ENCODE results near the gene UBE4B.
"Not testable (repeated sequence)": the region's sequence is repeated elsewhere in the genome, so short reads cannot be mapped to it uniquely, and the experiment has no call there.

The UBE4B gene

DNA sequence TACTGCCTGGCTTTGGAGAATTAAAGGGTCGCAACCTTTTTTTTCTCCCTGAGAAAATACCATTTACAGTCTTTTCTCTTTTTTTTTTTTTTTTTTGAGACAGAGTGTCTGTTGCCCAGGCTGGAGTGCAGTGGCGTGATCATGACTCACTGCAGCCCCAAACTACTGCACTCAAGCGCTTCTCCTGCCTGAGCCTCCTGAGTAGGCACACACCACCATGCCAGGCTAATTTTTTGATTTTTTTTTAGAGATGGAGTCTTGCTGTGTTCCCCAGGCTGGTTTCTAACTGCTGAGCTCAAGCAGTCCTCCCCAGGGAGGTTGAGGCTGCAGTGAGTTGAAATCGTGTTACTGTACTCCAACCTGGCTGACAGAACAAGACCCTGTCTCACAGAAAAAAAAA, 24.6 kb downstream of the UBE4B start:
- no peak for ATAC-seq
- no peak for DNase-seq
- no peak overlapping the region for H3K27ac Mint-ChIP-seq
- peaks cover 5% of the 10 kb centered on the region for H3K4me1 Mint-ChIP-seq
- H3K9me3 Mint-ChIP-seq: no peaks in the 10 kb centered on the region
- H3K4me3 Mint-ChIP-seq: no peak overlapping the region
- H3K27me3 Mint-ChIP-seq: no peaks in the 10 kb centered on the region

DNA sequence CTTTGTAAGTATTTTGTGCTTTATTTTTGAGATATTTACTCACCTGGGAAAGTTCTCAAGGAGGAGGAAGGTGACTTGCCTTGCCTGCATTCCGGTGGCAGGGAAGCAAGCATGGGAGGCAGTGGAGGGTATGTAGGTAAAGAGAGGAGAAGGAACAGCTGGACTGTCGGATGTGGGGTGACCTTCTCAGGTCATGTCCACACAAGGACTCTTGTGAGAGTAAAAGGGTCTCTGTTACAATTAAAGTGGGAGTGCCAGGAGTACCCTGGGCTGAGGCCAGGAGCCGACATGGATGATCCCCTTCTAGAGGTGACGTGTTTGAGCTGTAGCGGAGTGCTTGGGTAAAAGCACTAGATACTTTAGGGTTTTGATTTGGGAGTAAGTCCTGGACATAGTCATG, 25.0 kb downstream of the UBE4B start:
- H3K9me3 Mint-ChIP-seq: no peaks in the 10 kb centered on the region
- peaks cover 5% of the 10 kb centered on the region for H3K4me1 Mint-ChIP-seq
- H3K27me3 Mint-ChIP-seq: no peaks in the 10 kb centered on the region
- ATAC-seq (no peak), DNase-seq (no peak)
- H3K27ac Mint-ChIP-seq: peak overlapping the region in 1 of 2 donors; percentile 83
- H3K4me3 Mint-ChIP-seq: no peak overlapping the region

DNA sequence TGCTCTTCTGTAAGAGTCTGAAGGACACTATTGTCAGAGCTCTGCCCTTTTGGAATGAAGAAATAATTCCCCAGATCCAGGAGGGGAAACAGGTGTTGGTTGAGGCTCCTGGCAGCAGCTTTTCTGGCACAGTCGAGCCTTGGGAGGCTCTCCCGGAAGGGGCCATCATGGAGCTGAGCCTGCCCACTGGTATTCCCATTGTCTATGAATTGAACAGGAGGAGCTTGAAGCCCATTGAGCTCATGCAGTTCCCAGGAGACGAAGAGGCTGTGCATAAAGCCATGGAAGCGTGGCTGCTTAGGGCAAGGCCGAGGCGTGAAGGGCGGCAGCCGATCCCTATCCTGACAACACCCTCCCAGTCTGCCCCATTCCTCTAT, 26.6 kb downstream of the UBE4B start:
- no peak for ATAC-seq
- no peaks in the 10 kb centered on the region for H3K9me3 Mint-ChIP-seq
- no peak overlapping the region for H3K27ac Mint-ChIP-seq
- DNase-seq: no peak
- H3K4me1 Mint-ChIP-seq: peaks cover 12% of the 10 kb centered on the region
- no peaks in the 10 kb centered on the region for H3K27me3 Mint-ChIP-seq
- no peak overlapping the region for H3K4me3 Mint-ChIP-seq

DNA sequence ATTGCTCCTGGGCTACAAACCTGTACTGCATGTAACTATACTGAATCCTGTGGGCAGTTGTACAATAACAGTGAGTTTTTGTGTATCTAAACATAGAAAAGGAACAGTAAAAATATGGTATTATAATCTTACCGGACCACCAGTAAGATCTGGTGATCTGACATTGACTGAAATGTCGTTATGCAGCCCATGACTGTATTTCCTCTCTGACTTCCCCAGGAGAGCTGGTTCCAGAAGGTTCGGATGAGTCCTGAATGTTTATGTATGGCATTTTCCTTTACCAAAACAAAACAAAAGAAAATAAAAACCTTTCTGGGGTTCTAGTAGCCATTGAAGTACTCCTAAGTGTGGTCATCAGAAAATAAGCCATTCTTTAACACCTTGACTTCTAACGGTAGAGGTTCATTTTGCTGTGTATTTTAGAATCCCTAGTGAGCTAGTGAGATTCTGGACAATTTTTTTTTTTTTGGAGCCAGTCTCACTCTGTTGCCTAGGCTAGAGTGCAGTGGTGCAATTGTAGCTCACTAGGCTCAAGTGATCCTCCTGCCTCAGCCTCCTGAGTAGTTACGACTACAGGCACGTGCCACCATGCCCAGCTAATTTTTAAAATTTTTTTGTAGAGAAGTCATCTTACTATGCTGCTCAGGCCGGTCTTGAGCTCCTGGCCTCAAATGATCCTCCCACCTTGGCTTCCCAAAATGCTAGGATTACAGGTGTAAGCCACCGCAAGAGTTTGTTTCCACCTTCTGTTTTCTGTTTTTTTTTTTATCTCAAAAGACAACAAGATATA, 27.7 kb downstream of the UBE4B start:
- Mint-ChIP-seq H3K9me3 (no peaks in the 10 kb centered on the region), H3K27me3 (no peaks in the 10 kb centered on the region), H3K4me1 (peaks cover 18% of the 10 kb centered on the region), H3K4me3 (no peak overlapping the region), H3K27ac (no peak overlapping the region)
- DNase-seq (no peak), ATAC-seq (no peak)

DNA sequence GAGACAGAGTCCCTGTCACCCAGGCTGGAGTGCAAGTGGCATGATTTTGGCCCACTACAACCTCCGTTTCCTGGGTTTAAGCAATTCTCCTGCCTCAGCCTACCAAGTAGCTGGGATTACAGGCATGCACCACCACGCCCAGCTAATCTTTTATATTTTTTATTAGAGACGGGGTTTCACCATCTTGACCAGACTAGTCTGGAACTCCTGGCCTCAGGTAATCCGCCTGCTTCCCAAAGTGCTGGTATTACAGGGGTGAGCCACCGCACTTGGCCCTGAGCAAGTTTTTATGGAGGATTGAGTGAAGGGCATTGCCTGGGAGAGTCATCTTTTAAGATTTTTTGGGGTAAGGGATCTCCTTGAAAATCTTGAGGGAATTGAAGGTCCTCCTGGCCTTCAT, 28.5 kb downstream of the UBE4B start:
- no peak overlapping the region for H3K27ac Mint-ChIP-seq

DNA sequence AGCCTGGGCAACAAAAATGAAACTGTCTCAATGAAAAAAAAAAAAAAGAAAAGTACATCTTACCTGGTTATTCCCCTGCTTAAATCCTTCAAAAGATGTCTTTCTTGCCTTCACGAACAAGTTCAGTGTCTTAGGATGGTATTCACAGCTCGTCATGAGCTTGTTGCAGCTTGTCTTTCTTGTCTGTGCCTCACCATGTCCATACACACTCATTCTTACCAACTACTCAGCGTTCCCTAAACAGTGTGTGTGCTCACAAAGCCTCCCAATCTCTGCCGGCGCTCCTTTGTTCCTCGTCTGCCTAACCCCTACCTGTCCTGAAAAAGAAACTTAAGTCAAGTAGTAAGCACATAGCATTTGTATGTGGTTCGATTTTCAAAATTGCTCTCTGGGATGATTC, 31.1 kb downstream of the UBE4B start:
- Mint-ChIP-seq H3K4me1 (peaks cover 18% of the 10 kb centered on the region), H3K27me3 (no peaks in the 10 kb centered on the region), H3K27ac (no peak overlapping the region), H3K4me3 (no peak overlapping the region), H3K9me3 (no peaks in the 10 kb centered on the region)
- ATAC-seq: no peak
- no peak for DNase-seq

More for the DNA sequence above, 28.5 kb downstream of the UBE4B start:
- no peak overlapping the region for H3K4me3 Mint-ChIP-seq
- H3K4me1 Mint-ChIP-seq: peaks cover 18% of the 10 kb centered on the region
- DNase-seq (no peak), ATAC-seq (no peak)
- H3K27me3 Mint-ChIP-seq: no peaks in the 10 kb centered on the region
- no peaks in the 10 kb centered on the region for H3K9me3 Mint-ChIP-seq

DNA sequence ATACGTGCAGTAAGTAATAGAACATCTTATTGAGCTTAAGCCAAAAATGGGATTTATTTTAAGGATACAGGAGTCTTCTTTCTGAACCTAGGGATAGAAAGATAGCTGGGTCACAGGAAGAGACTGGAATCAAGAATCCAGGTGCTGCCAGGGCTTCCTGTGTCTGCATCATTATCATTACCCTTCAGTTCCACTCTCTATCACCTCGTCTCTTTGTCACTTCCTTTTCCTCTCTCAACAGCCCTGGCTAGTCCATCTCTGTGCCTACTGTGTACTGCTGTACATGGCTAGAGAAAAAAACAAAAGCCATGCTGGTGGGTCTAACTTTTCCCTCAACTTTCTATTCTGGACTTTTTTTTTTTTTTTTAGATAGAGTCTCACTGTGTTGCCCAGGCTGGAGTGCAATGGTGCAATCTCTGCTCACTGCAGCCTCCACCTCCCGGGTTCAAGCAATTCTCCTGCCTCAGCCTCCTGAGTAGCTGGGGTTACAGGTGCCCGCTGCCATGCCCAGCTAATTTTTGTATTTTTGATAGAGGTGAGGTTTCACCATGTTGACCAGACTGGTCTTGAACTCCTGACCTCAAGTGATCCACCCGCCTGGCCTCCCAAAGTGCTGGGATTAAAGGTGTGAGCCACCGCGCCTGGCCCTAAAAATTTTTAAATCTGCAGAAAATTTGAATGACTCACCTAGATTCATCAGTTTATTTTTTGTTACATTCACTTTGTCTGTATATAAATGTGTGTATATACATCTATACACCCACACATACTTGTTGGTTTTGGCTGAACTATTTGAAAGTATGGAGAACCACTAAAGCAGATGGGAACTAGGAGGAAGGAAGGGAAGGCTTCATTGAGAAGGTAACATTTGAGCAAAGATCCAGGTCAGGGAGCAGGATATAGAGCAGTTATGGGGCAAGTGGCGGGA, 31.9 kb downstream of the UBE4B start:
- no peak for DNase-seq
- no peaks in the 10 kb centered on the region for H3K27me3 Mint-ChIP-seq

DNA sequence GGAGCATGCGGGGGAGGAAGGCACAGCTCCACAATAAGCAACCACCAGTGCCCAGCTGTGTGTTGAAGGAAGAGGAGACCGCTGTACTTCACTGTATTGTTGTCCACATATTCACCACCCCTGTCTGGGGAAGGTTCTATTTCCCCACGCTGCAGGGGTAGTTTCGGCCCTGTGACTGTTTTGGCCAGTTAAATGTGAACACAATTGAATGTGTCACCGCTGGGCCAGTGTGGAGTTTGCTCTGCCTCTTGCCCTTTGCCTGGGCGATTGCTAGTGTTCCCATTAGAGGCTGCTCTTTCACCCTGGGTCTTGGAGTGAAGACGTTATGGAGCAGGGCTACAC, 32.6 kb downstream of the UBE4B start:
- H3K4me1 Mint-ChIP-seq: peaks cover 18% of the 10 kb centered on the region
- no peaks in the 10 kb centered on the region for H3K27me3 Mint-ChIP-seq
- DNase-seq (no peak), ATAC-seq (no peak)
- no peaks in the 10 kb centered on the region for H3K9me3 Mint-ChIP-seq
- H3K27ac Mint-ChIP-seq: no peak overlapping the region
- no peak overlapping the region for H3K4me3 Mint-ChIP-seq

More for the DNA sequence above, 31.9 kb downstream of the UBE4B start:
- H3K4me1 Mint-ChIP-seq: peaks cover 18% of the 10 kb centered on the region
- no peaks in the 10 kb centered on the region for H3K9me3 Mint-ChIP-seq
- no peak for ATAC-seq
- H3K27ac Mint-ChIP-seq: peak overlapping the region in 1 of 2 donors; percentile 77
- H3K4me3 Mint-ChIP-seq: no peak overlapping the region

DNA sequence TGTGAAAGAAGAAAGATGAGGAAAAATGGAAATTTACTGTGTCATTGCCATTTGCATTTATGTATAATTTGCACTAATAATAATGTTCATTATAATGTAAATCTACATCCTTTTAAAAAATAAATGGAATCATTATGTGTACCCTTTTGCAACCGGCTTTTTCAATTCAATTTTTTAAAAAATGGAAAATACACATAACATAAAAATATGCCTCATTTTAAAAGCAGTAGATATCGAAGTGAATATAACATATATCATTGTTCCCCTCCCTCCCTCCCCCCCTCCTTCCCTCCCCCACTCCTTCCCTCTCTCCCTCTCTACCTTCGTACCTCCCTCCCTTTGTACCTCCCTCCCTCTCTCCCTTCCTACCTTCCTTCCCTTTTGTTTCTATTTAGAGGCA, 33.0 kb downstream of the UBE4B start:
- peaks cover 18% of the 10 kb centered on the region for H3K4me1 Mint-ChIP-seq

DNA sequence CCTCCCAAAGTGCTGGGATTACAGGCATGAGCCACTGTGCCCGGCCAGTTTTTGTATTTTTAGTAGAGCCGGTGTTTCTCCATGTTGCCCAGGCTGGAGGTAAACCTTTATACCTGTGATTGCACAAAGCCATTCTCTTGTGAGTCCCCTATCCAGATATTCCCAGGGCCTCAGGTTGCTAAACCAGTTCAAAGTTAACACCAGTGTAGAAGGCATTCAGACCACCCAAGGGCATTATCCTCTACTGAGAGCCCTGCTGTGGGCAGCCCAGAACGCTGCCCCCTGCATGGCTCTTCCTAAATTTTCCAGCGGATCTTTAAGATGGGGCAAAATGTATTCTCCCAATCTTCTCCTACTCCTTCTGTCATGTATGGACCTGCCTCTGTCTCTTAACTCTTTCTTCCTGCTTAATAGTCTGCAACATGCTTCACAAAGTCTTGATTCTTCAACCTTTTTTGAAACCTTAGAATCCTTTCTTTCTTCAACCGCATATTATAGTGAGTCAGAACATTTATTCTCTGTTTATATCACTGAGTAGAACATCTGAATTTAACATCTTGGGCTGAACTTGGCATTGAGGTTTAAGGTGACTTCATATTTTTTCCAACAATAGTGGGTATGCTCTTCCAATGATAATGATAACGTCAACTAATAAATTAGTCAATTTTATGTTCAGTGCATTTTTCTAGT, 36.0 kb downstream of the UBE4B start:
- H3K4me3 Mint-ChIP-seq: no peak overlapping the region
- no peak overlapping the region for H3K27ac Mint-ChIP-seq
- H3K9me3 Mint-ChIP-seq: no peaks in the 10 kb centered on the region
- ATAC-seq (no peak), DNase-seq (no peak)
- H3K27me3 Mint-ChIP-seq: no peaks in the 10 kb centered on the region
- peaks cover 17% of the 10 kb centered on the region for H3K4me1 Mint-ChIP-seq

More for the DNA sequence above, 33.0 kb downstream of the UBE4B start:
- ATAC-seq: no peak
- DNase-seq: no peak
- Mint-ChIP-seq H3K27ac (no peak overlapping the region), H3K27me3 (no peaks in the 10 kb centered on the region), H3K4me3 (no peak overlapping the region), H3K9me3 (no peaks in the 10 kb centered on the region)

DNA sequence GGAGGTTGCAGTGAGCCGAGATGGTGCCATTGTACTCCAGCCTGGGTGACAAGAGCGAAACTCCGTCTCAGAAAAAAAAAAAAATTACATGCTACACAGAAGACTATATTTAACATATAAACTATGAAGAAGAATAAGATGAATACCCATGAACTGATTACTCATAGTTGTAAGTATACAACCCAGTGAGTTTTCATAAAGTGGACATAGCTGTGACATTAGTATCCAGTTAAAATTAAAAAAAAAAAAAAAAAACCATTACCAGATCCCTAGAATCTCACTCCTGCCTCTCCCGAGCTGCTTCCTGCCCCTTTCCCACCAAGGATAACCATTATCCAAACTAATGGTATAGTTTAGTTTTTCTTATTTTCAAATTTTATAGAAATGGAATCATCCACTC, 37.4 kb downstream of the UBE4B start:
- DNase-seq (no peak), ATAC-seq (no peak)
- no peaks in the 10 kb centered on the region for H3K27me3 Mint-ChIP-seq
- no peak overlapping the region for H3K4me3 Mint-ChIP-seq
- no peaks in the 10 kb centered on the region for H3K9me3 Mint-ChIP-seq
- H3K27ac Mint-ChIP-seq: no peak overlapping the region
- peaks cover 20% of the 10 kb centered on the region for H3K4me1 Mint-ChIP-seq

DNA sequence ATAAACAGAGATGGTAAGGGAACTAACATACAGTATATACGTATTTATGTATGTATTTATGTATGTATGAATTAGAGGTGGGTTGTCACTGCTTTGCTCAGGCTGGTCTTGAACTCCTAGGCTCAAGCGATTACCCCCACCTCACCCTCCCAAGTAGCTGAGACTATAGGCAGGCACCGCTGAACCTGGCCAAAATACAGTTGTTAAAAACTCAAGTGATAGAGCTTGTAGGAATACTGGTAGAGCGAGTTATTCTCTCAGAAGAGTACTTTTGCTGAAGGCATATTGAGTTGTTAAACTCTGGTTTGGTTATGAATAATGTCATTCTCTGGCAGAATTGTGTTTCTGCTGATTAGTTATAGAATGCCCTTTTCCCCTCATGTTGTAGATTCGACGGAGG, 38.9 kb downstream of the UBE4B start:
- Mint-ChIP-seq H3K27ac (no peak overlapping the region), H3K4me1 (peaks cover 23% of the 10 kb centered on the region), H3K4me3 (no peak overlapping the region), H3K9me3 (no peaks in the 10 kb centered on the region), H3K27me3 (no peaks in the 10 kb centered on the region)
- DNase-seq (no peak), ATAC-seq (no peak)

DNA sequence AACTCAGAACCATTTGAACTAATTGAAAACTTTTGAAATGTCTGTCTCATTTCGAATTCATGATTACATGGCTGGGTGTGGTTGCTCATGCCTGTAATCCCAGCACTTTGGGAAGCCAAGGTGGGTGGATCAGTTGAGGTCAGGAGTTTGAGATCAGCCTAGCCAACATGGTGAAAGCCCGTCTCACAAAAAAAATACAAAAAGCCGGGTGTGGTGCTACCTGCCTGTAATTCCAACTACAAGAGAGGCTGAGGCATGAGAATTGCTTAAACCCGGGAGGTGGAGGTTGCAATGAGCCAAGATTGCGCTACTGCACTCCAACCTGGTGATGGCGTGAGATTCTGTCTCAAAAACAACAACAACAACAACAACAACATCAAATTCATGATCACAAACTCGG, 40.6 kb downstream of the UBE4B start:
- not testable (repeated sequence) for H3K9me3 Mint-ChIP-seq, ATAC-seq, DNase-seq, H3K27ac Mint-ChIP-seq, H3K27me3 Mint-ChIP-seq, H3K4me3 Mint-ChIP-seq
- H3K4me1 Mint-ChIP-seq: peaks cover 18% of the 10 kb centered on the region

DNA sequence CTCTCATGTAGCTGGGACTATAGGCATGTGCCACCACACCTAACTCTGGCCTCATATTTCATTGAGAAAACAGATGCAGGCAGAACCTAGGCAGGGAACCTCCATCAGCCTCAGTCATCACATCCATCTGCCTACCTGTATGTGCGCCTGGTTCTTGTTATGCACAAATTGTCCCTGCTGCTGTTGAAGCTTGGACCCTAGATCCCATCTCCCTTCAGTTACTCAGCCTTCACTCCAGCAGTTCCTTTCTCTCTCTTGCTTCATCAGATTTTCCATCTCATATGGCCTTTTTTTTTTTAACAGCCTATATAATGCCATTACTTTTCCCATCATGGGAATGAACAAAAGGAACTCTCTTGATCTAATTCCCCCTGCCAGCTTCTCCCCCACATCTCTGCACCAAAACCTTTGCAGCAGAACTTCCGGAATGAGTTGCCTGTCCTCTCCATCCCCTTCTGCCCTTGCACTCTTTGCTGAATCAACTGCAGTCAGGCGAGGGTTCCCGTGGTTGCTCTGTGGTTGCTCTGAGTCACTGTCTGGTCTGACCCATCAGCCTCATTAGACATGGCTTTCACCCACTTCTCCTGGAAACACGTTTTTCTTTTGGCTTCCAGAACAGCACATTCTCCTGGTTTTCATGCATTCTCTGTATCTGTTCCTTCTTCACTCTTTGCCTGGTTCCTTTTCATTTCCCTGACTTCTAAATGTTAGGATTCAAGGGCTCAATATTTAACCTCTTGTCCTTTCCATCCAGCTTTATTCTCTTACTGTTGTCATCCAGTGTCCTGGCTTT, 41.5 kb downstream of the UBE4B start:
- H3K9me3 Mint-ChIP-seq: no peaks in the 10 kb centered on the region
- DNase-seq (peak; percentile 45 to 70), ATAC-seq (peak; percentile 100)
- peaks cover 18% of the 10 kb centered on the region for H3K4me1 Mint-ChIP-seq
- H3K27me3 Mint-ChIP-seq: no peaks in the 10 kb centered on the region
- no peak overlapping the region for H3K27ac Mint-ChIP-seq
- peak overlapping the region; percentile 7 to 9 for H3K4me3 Mint-ChIP-seq
